ENCODE results near the gene HRH3. TPM values are rescaled to one million over a fixed set of nuclear protein-coding genes. Genes with fewer than 3 reads are reported as not detected.

The HRH3 gene
- total RNA-seq, 1 experiment from 2014 or later = not detected

DNA sequence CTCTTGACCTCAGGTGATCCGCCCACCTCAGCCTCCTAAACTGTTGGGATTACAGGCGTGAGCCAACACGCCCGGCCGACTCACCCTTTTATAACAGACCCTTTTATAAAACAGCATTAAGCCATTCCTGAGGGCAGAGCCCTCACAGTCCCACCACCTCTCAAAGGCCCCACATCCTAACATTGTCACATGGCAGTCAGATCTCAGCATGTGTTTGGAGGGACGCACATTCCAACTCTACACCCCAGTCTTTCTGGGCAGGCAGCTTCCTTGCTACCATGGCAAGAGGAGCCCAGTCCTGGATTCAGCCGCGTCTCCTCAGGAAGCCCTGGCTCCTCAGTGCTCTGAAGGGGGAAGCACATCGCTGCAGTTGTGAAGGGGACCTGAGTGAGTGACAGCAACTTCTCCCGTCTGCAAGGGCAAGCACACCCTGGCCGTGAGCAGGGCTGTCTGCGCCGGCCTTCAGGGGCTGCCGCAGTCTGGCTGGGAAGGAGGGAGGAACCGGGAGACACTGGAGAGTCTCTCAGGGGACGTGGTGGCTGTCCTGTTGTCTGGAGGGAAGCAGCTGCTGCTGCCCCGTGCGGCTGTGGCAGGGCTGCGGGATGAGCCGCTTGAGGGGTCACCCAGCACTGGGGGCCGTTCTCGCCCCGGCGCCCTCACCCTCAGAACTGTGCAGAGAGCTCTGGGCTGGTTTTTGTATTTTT, 34.1 kb upstream of the HRH3 start:
- DNase-seq (ENCODE audit: low read depth in 1 of 2, low spot score in 2 of 2) = no peak
- H3K27me3 ChIP-seq (replicated peaks) = no peaks in the 10 kb centered on the region
- no peak overlapping the region for H3K4me3 ChIP-seq
- peaks cover 12% of the 10 kb centered on the region for H3K4me1 ChIP-seq (replicated peaks)
- peaks cover 10% of the 10 kb centered on the region for H3K36me3 ChIP-seq
- no peaks in the 10 kb centered on the region for H3K9me3 ChIP-seq (replicated peaks)
- no peak overlapping the region for H3K27ac ChIP-seq

DNA sequence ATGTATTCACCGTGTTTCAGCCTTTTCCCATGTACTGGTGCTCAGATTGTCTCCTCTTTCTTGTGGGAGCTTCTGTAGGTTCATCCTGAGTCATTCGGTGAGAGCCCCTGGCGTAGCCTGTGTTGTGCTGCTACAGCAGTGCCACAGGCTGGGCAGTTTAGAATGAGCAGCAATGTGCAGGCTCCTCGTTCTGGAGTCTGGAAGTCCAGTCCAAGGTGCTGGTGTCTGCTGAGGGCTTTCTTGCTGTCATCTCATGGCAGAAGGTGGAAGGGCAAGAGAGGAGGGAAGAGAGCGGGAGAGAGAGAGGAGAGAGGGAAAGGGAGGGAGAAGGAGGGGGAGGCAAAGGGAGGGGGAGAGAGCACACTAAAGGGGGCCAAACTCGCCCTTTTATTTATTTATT, 33.3 kb upstream of the HRH3 start:
- Histone ChIP-seq H3K4me3 (no peak overlapping the region), H3K9me3 (replicated peaks) (no peaks in the 10 kb centered on the region), H3K27ac (no peak overlapping the region), H3K36me3 (peaks cover 10% of the 10 kb centered on the region), H3K27me3 (replicated peaks) (no peaks in the 10 kb centered on the region), H3K4me1 (replicated peaks) (peaks cover 5% of the 10 kb centered on the region)
- no peak for DNase-seq (ENCODE audit: low read depth in 1 of 2, low spot score in 2 of 2)

DNA sequence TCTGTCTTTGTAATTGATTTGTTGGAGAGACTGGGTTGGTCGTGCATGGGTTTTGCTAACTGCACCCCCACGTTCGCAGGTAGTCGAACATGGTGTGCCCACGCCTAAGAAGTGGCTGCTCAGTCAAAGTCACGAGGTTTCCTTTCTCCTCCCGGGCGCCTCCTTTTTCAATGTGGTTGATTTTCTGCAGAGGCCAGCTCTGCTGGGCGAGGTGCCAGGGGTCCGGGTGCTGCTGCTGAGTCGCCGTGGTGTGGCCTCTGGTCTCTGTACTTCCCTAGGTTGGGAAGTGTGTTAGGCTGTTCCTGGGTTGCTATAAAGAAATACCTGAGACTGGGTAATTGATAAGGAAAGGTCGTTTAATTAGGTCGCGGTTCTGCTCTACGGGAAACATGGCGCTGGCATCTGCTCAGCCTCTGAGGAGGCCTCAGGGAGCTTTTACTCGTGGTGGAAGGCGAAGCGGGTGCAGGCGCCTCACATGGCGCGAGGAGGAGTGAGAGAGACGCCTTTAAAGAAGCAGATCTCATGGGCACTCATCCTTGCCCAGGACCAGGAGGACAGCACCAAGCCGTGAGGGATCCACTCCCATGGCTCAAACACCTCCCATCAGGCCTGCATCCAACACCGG, 32.4 kb upstream of the HRH3 start:
- Histone ChIP-seq H3K27ac (no peak overlapping the region), H3K27me3 (replicated peaks) (no peaks in the 10 kb centered on the region), H3K4me1 (replicated peaks) (no peaks in the 10 kb centered on the region), H3K36me3 (peaks cover 5% of the 10 kb centered on the region), H3K4me3 (no peak overlapping the region), H3K9me3 (replicated peaks) (no peaks in the 10 kb centered on the region)
- DNase-seq (ENCODE audit: low read depth in 1 of 2, low spot score in 2 of 2) = no peak

GRCh38 chr20:62248890-62249560, 28.9 kb upstream of the HRH3 start:
- no peak for DNase-seq (ENCODE audit: low read depth in 1 of 2, low spot score in 2 of 2)
- Histone ChIP-seq H3K4me1 (replicated peaks) (no peaks in the 10 kb centered on the region), H3K4me3 (no peak overlapping the region), H3K27me3 (replicated peaks) (no peaks in the 10 kb centered on the region), H3K9me3 (replicated peaks) (no peaks in the 10 kb centered on the region), H3K36me3 (no peaks in the 10 kb centered on the region), H3K27ac (no peak overlapping the region)

DNA sequence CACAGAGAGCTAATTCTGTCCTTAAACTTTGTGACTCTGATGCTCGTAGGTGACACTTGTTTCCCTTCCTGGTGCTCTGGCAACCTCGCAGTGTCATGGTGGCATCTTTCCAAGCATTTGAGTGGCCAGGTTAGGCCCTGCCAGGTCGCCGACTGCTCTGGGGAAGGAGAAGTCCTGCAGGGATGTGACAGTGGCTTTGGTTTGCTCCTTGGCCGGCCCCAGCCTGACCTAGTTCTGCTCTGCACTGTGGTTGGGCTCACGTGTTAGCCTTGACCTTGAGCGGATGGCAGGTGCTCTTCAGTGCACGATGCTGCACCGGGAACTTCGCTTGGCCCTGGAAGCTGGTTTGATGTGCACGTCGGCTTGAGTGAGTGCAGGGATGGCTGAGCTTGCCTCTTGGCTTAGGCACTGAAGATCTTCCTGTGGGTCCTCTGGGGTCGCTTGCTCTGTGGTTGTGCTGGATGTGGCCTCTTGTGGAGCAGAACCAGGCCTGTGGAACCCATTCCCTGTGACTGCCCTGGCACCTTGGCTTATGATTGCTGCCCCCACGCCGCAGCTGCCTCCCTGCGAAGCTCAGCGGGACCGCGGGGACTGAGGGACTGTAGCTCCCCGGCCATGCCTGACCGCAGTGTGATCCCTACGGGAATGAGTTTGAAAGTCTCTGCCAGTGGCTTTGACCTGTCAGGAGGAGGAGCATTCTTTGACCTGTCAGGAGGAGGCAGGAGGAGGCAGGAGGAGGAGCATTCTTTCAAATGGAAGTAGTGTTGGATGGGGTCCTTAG, 27.0 kb upstream of the HRH3 start:
- no peak overlapping the region for H3K4me3 ChIP-seq
- no peaks in the 10 kb centered on the region for H3K9me3 ChIP-seq (replicated peaks)
- no peaks in the 10 kb centered on the region for H3K4me1 ChIP-seq (replicated peaks)
- no peaks in the 10 kb centered on the region for H3K27me3 ChIP-seq (replicated peaks)
- DNase-seq (ENCODE audit: low read depth in 1 of 2, low spot score in 2 of 2) = no peak
- H3K36me3 ChIP-seq = peaks cover 4% of the 10 kb centered on the region; the same call in 1 of the 2 replicates
- H3K27ac ChIP-seq = no peak overlapping the region

- H3K9me3 ChIP-seq (replicated peaks) = no peaks in the 10 kb centered on the region
- H3K36me3 ChIP-seq = peaks cover 4% of the 10 kb centered on the region; the same call in 1 of the 2 replicates
- H3K27ac ChIP-seq = no peak overlapping the region
- H3K27me3 ChIP-seq (replicated peaks) = no peaks in the 10 kb centered on the region
- no peaks in the 10 kb centered on the region for H3K4me1 ChIP-seq (replicated peaks)
- no peak for DNase-seq (ENCODE audit: low read depth in 1 of 2, low spot score in 2 of 2)
- H3K4me3 ChIP-seq = no peak overlapping the region
Measured at GRCh38 chr20:62246431-62246830, 26.4 kb upstream of the HRH3 start.

GRCh38 chr20:62245911-62246280, 25.8 kb upstream of the HRH3 start:
- Histone ChIP-seq H3K9me3 (replicated peaks) (no peaks in the 10 kb centered on the region), H3K36me3 (peaks cover 4% of the 10 kb centered on the region; the same call in 1 of the 2 replicates), H3K27ac (no peak overlapping the region), H3K4me1 (replicated peaks) (no peaks in the 10 kb centered on the region), H3K27me3 (replicated peaks) (no peaks in the 10 kb centered on the region), H3K4me3 (no peak overlapping the region)
- DNase-seq (ENCODE audit: low read depth in 1 of 2, low spot score in 2 of 2) = no peak

GRCh38 chr20:62244644-62245108, 24.6 kb upstream of the HRH3 start:
- H3K27me3 ChIP-seq (replicated peaks) = no peaks in the 10 kb centered on the region
- no peaks in the 10 kb centered on the region for H3K9me3 ChIP-seq (replicated peaks)
- H3K36me3 ChIP-seq = peaks cover 7% of the 10 kb centered on the region; the same call in 1 of the 2 replicates
- H3K4me3 ChIP-seq = no peak overlapping the region
- H3K4me1 ChIP-seq (replicated peaks) = no peaks in the 10 kb centered on the region
- H3K27ac ChIP-seq = no peak overlapping the region
- DNase-seq (ENCODE audit: low read depth in 1 of 2, low spot score in 2 of 2) = no peak

DNA sequence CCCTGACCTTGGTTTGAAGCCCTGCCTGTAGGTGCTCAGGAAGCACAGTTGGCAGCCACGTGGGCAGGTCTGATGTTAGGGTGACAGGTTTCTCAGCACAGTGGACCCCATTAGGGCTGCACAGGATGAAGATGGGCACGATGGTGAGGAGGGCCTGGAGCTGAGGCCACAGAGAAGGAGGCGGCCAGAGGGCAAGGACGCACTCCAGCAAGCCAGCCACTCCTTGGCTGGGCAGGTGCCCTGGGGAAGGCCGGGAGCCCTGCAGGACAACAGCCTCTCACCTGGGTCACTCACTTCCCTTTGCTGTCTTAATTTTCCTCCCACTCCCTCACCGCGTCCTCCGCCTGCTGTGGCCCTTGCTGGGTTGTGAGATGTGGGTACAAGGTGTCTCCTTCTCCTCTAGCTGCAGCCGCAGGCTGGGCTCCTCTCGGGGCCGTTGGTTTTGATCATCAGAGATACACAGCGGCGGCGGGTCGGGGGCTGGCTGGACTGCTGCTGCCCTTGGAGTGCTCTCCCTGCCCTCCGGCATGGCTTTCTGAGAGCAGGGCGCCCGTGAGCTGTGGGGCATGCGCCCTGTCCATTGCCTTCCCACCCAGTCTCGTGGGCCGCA, 23.9 kb upstream of the HRH3 start:
- H3K36me3 ChIP-seq = peaks cover 7% of the 10 kb centered on the region; the same call in 1 of the 2 replicates
- no peaks in the 10 kb centered on the region for H3K9me3 ChIP-seq (replicated peaks)
- H3K4me1 ChIP-seq (replicated peaks) = peaks cover 4% of the 10 kb centered on the region; the same call in 1 of the 2 replicates
- no peak overlapping the region for H3K27ac ChIP-seq
- no peak for DNase-seq (ENCODE audit: low read depth in 1 of 2, low spot score in 2 of 2)
- H3K4me3 ChIP-seq = no peak overlapping the region
- H3K27me3 ChIP-seq (replicated peaks) = no peaks in the 10 kb centered on the region

DNA sequence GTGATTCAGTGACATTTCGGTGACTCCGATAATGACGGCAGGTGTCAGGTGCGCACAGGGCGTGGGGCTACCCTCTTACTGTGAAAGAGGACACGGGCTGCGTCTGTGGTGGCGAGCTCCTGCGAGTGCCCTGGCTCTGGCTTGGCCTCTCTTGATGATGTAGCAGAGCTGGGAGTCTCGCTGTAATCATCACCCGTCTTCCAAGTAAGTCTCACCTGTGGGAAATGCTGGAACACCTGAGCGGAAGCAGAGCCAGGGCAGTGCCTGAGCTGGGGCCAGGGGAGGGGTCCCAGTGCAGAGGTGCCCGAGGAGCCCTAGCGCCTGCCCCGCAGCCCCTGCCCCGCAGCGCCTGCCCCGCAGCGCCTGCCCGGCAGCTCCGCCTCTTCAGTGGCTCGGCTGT, 23.0 kb upstream of the HRH3 start:
- DNase-seq (ENCODE audit: low read depth in 1 of 2, low spot score in 2 of 2) = no peak
- Histone ChIP-seq H3K36me3 (peaks cover 7% of the 10 kb centered on the region; the same call in 1 of the 2 replicates), H3K4me1 (replicated peaks) (peaks cover 4% of the 10 kb centered on the region; the same call in 1 of the 2 replicates), H3K27me3 (replicated peaks) (no peaks in the 10 kb centered on the region), H3K9me3 (replicated peaks) (no peaks in the 10 kb centered on the region), H3K27ac (no peak overlapping the region), H3K4me3 (no peak overlapping the region)

GRCh38 chr20:62242176-62242575, 22.1 kb upstream of the HRH3 start:
- Histone ChIP-seq H3K36me3 (peaks cover 7% of the 10 kb centered on the region; the same call in 1 of the 2 replicates), H3K9me3 (replicated peaks) (no peaks in the 10 kb centered on the region), H3K4me3 (no peak overlapping the region), H3K27ac (no peak overlapping the region), H3K27me3 (replicated peaks) (no peaks in the 10 kb centered on the region), H3K4me1 (replicated peaks) (peaks cover 8% of the 10 kb centered on the region)
- DNase-seq (ENCODE audit: low read depth in 1 of 2, low spot score in 2 of 2) = no peak

- no peak overlapping the region for H3K27ac ChIP-seq
- no peaks in the 10 kb centered on the region for H3K27me3 ChIP-seq (replicated peaks)
- no peaks in the 10 kb centered on the region for H3K9me3 ChIP-seq (replicated peaks)
- H3K4me3 ChIP-seq = no peak overlapping the region
- peaks cover 8% of the 10 kb centered on the region for H3K4me1 ChIP-seq (replicated peaks)
- DNase-seq (ENCODE audit: low read depth in 1 of 2, low spot score in 2 of 2) = no peak
- peaks cover 7% of the 10 kb centered on the region; the same call in 1 of the 2 replicates for H3K36me3 ChIP-seq
Measured at GRCh38 chr20:62241506-62241905, 21.4 kb upstream of the HRH3 start.

DNA sequence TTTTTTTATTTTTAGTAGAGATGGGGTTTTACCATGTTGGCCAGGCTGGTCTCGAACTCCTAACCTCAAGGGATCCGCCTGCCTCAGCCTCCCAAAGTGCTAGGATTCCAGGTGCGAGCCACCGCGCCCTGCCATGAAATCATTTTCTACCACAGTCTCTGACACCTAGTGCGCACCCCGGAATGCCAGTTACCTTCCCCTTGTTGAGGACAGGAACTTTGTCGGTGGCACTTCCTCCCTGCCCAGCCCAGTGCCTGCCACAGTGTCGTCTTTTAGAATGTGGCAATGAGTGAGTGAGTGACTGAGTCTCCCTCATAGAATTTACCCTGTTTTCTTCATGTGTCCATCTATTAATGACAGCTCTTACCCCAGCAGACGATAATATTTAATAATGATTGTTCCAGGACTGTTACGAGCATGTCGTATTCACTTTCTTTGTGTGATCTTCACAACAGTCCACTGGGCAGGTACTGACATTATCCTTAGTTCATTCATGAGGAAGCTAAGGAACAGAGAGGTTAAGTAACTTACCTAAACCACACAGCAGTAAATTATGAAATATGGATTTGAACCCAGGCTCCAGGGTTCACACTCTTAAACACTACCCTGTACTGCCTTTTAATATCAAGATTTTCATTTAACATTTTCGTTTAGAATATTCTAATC, 20.1 kb upstream of the HRH3 start:
- H3K27ac ChIP-seq = no peak overlapping the region
- peaks cover 7% of the 10 kb centered on the region; the same call in 1 of the 2 replicates for H3K36me3 ChIP-seq
- H3K9me3 ChIP-seq (replicated peaks) = no peaks in the 10 kb centered on the region
- no peak overlapping the region for H3K4me3 ChIP-seq
- no peak for DNase-seq (ENCODE audit: low read depth in 1 of 2, low spot score in 2 of 2)
- H3K4me1 ChIP-seq (replicated peaks) = peaks cover 8% of the 10 kb centered on the region
- no peaks in the 10 kb centered on the region for H3K27me3 ChIP-seq (replicated peaks)

All from SJSA1 (cell line).